ENCODE results near the gene CDK5. TPM values are rescaled to one million over a fixed set of nuclear protein-coding genes. Genes with fewer than 3 reads are reported as not detected.

The CDK5 gene
- polyA plus RNA-seq, 1 donor (not counting 4 experiments of a cell fraction or from before 2014, with no cell fraction given): 19.3 TPM

DNA sequence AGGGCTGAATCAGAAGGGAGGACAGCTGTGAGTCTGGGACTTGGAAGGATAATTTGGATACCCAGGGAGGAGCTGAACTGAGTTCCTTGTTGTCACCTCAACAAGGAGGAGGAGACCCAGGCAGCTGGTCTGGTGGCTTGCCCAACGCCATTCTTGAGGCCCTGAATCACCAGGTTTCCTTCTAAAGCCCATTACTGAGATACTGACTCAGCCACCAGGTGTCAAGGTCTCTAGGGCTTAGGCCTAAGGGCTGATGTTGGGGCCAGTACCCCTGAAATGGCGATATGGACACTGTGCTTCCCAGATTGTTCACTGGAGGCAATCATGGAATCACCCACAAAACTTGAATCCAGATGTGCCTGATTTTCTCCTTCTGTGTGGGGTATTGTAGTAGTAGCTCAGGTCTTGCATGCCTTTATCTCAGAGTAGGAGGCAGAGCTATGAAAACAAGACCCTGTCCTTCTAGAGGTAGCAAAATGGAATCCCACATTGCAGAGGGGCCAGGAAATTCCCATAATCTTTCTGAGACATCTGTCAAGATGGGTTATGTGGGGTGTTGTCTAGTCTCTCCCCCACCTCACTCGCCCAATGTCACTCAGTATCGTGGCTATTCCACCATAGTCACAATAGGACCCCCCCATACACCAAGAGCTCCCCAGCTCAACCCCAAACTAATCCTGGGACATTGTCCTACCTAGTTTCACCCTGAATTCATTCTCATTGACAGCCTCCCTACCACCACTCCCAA lies 31.6 kb downstream of the CDK5 start:
- no peak overlapping the region for H3K4me3 ChIP-seq (ENCODE audit: control insufficient read depth in 2 of 3, extremely low read depth in 1 of 3, insufficient read depth in 2 of 3, low read depth in 1 of 3, low read length in 3 of 3)
- H3K9me3 ChIP-seq (ENCODE audit: control insufficient read depth, low read depth, low read length): no peaks in the 10 kb centered on the region
- DNase-seq (ENCODE audit: low read depth, low spot score) (peak; percentile 66), FAIRE-seq (no peak)
- H2AFZ ChIP-seq (ENCODE audit: control insufficient read depth, low read length): no peak overlapping the region
- peak overlapping the region; percentile 83 for H3K4me2 ChIP-seq (ENCODE audit: control insufficient read depth, extremely low read depth, insufficient read depth, low read depth, low read length)
- TF ChIP-seq, protein P1, sequence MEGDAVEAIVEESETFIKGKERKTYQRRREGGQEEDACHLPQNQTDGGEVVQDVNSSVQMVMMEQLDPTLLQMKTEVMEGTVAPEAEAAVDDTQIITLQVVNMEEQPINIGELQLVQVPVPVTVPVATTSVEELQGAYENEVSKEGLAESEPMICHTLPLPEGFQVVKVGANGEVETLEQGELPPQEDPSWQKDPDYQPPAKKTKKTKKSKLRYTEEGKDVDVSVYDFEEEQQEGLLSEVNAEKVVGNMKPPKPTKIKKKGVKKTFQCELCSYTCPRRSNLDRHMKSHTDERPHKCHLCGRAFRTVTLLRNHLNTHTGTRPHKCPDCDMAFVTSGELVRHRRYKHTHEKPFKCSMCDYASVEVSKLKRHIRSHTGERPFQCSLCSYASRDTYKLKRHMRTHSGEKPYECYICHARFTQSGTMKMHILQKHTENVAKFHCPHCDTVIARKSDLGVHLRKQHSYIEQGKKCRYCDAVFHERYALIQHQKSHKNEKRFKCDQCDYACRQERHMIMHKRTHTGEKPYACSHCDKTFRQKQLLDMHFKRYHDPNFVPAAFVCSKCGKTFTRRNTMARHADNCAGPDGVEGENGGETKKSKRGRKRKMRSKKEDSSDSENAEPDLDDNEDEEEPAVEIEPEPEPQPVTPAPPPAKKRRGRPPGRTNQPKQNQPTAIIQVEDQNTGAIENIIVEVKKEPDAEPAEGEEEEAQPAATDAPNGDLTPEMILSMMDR (optimal IDR thresholded peaks at IDR 0.05 in 1 of 3, IDR thresholded peaks at IDR 0.05 in 1 of 3, conservative IDR thresholded peaks at IDR 0.05 in 1 of 3; ENCODE audit: extremely low read depth in 1 of 3, insufficient read depth in 2 of 3, low read length in 3 of 3): no peak
- no peak for TF ChIP-seq EZH2 (IDR thresholded peaks at IDR 0.05; ENCODE audit: low read length)
- H3K36me3 ChIP-seq (ENCODE audit: control insufficient read depth in 2 of 2, extremely low read depth in 1 of 2, insufficient read depth in 2 of 2, low read length in 2 of 2): no peaks in the 10 kb centered on the region
- H4K20me1 ChIP-seq (ENCODE audit: control insufficient read depth, extremely low read depth, insufficient read depth, low read length): no peaks in the 10 kb centered on the region
- H3K79me2 ChIP-seq (ENCODE audit: control insufficient read depth, insufficient read depth, low read length): peaks cover 3% of the 10 kb centered on the region
- H3K4me1 ChIP-seq (ENCODE audit: control insufficient read depth, extremely low read depth, insufficient read depth, low read length): peaks cover 21% of the 10 kb centered on the region
- no peaks in the 10 kb centered on the region for H3K9me1 ChIP-seq (ENCODE audit: control insufficient read depth, extremely low read depth, insufficient read depth, low read length)
- H3K27ac ChIP-seq (ENCODE audit: control insufficient read depth, insufficient read depth, low read length): peak overlapping the region; percentile 97
- H3K9ac ChIP-seq (ENCODE audit: control insufficient read depth, extremely low read depth, insufficient read depth, low read length): peak overlapping the region; percentile 14
- H3K27me3 ChIP-seq (ENCODE audit: control insufficient read depth, extremely low read depth, insufficient read depth, low read length): no peaks in the 10 kb centered on the region
- dilution Hi-C loops (cut with MboI; ENCODE audit: extremely low pct_ligation_motif_present, low sequenced_read_pairs): no loop called here

DNA sequence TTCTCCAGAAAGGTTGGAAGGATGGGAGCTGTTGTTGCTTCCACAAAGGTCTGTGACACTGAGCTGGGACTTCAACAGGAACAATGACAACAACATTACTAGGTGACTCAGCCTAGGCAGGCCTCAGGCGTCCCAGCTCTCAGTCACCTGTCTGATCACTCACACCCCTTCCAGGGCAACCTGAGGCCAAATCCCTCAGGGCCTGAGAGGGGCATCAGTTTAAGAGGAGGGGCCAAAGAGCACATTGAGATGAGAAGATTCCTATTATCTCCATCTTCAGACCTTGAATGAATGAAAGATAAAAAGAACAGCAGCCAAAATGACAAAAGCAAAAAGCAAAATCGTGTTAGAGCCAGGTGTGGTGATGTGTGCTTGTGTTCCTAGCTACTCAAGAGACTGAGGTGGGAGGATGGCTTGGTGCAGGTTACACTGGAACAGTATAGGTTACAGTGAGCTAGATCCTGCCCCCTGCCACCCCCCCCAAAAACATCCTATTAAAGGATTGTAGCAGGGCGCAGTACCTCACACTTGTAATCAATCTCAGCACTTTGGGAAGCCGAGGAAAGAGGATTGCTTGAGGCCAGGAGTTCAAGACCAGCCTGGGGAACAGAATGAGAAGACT lies 33.2 kb downstream of the CDK5 start, which contains the start of gene ATG9B:
ATG9B (minus strand) TSS at position 60 of the 622 bp plus-strand sequence. CDS start 71 bp downstream, outside the sequence.
- Histone ChIP-seq H3K79me2 (ENCODE audit: control insufficient read depth, insufficient read depth, low read length) (peaks cover under 1% of the 10 kb centered on the region), H3K9ac (ENCODE audit: control insufficient read depth, extremely low read depth, insufficient read depth, low read length) (no peak within 1 kb of the TSS), H3K27me3 (ENCODE audit: control insufficient read depth, extremely low read depth, insufficient read depth, low read length) (peaks cover 14% of the 10 kb centered on the region), H3K4me1 (ENCODE audit: control insufficient read depth, extremely low read depth, insufficient read depth, low read length) (peaks cover 21% of the 10 kb centered on the region), H2AFZ (ENCODE audit: control insufficient read depth, low read length) (no peak within 1 kb of the TSS), H3K9me1 (ENCODE audit: control insufficient read depth, extremely low read depth, insufficient read depth, low read length) (no peaks in the 10 kb centered on the region), H4K20me1 (ENCODE audit: control insufficient read depth, extremely low read depth, insufficient read depth, low read length) (no peaks in the 10 kb centered on the region), H3K36me3 (ENCODE audit: control insufficient read depth in 2 of 2, extremely low read depth in 1 of 2, insufficient read depth in 2 of 2, low read length in 2 of 2) (no peaks in the 10 kb centered on the region), H3K27ac (ENCODE audit: control insufficient read depth, insufficient read depth, low read length) (no peak within 1 kb of the TSS), H3K4me3 (ENCODE audit: control insufficient read depth in 2 of 3, extremely low read depth in 1 of 3, insufficient read depth in 2 of 3, low read depth in 1 of 3, low read length in 3 of 3) (no peak within 1 kb of the TSS), H3K4me2 (ENCODE audit: control insufficient read depth, extremely low read depth, insufficient read depth, low read depth, low read length) (no peak within 1 kb of the TSS), H3K9me3 (ENCODE audit: control insufficient read depth, low read depth, low read length) (no peaks in the 10 kb centered on the region)
- DNase-seq (ENCODE audit: low read depth, low spot score) (no peak), FAIRE-seq (no peak)
- dilution Hi-C loops (cut with MboI; ENCODE audit: extremely low pct_ligation_motif_present, low sequenced_read_pairs): no loop called here
- TF ChIP-seq, protein P1 (optimal IDR thresholded peaks at IDR 0.05 in 1 of 3, IDR thresholded peaks at IDR 0.05 in 1 of 3, conservative IDR thresholded peaks at IDR 0.05 in 1 of 3; ENCODE audit: extremely low read depth in 1 of 3, insufficient read depth in 2 of 3, low read length in 3 of 3): no peak
- TF ChIP-seq EZH2 (IDR thresholded peaks at IDR 0.05; ENCODE audit: low read length): no peak

Measured in keratinocyte (primary cell).